DOHH2 (cell line): Measurements from ENCODE around the gene ASGR2.

ENCODE experiments used
- EZH2phosphoT487 ChIP-seq: fragments of 200-600 bp; sonication (generic); IDR thresholded peaks from 2 replicates; pipeline ENCODE4 v1.6.1; 2017; ENCODE audit warnings: borderline replicate concordance, mild to moderate bottlenecking, antibody characterized with exemption, low read length, moderate library complexity, mixed read lengths
- TF ChIP-seq, protein P1 (sequence below): fragments of 200-600 bp; sonication (generic); IDR thresholded peaks from one replicate; pipeline ENCODE4 v1.5.1; 2014; ENCODE audit warnings: antibody characterized with exemption, mild to moderate bottlenecking, low read depth, low read length; ENCODE audit not compliant: poor library complexity, severe bottlenecking

GRCh38 chr17:7101531-7101930 lies 13.1 kb downstream of the ASGR2 start:
- TF ChIP-seq, protein P1, sequence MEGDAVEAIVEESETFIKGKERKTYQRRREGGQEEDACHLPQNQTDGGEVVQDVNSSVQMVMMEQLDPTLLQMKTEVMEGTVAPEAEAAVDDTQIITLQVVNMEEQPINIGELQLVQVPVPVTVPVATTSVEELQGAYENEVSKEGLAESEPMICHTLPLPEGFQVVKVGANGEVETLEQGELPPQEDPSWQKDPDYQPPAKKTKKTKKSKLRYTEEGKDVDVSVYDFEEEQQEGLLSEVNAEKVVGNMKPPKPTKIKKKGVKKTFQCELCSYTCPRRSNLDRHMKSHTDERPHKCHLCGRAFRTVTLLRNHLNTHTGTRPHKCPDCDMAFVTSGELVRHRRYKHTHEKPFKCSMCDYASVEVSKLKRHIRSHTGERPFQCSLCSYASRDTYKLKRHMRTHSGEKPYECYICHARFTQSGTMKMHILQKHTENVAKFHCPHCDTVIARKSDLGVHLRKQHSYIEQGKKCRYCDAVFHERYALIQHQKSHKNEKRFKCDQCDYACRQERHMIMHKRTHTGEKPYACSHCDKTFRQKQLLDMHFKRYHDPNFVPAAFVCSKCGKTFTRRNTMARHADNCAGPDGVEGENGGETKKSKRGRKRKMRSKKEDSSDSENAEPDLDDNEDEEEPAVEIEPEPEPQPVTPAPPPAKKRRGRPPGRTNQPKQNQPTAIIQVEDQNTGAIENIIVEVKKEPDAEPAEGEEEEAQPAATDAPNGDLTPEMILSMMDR, result no peak
- no peak for TF ChIP-seq EZH2phosphoT487
